Chondrocyte (in vitro differentiated cells): ENCODE results near the gene SULF2. TPM values are rescaled to one million over a fixed set of nuclear protein-coding genes. Genes with fewer than 3 reads are reported as not detected.

Source experiments
- DNase-seq: peaks from one replicate; pipeline ENCODE4 v3.0.0; 2021; ENCODE audit warnings: mixed read lengths, low spot score
- H3K27ac Mint-ChIP-seq: one replicate; pipeline ENCODE4 v1.8.0; 2021; ENCODE audit warnings: mild to moderate bottlenecking, moderate library complexity, mixed read lengths; ENCODE audit not compliant: unreplicated experiment
- H3K27me3 Mint-ChIP-seq: 2 replicates; pipeline ENCODE4 v1.8.0; 2021; ENCODE audit warnings: low read depth, mixed read lengths
- H3K36me3 Mint-ChIP-seq: 2 replicates; pipeline ENCODE4 v1.8.0; 2021; ENCODE audit warnings: low read depth, mixed read lengths
- H3K4me1 Mint-ChIP-seq: 2 replicates; pipeline ENCODE4 v1.8.0; 2021; ENCODE audit warnings: low read depth, mild to moderate bottlenecking, mixed read lengths
- H3K4me3 Mint-ChIP-seq: one replicate; pipeline ENCODE4 v1.8.0; 2021; ENCODE audit warnings: mild to moderate bottlenecking, moderate library complexity, mixed read lengths; ENCODE audit not compliant: unreplicated experiment
- H3K9me3 Mint-ChIP-seq: 2 replicates; pipeline ENCODE4 v1.8.0; 2021; ENCODE audit warnings: low read depth, mixed read lengths
- total RNA-seq: library from RNA; stranded (reverse); gene quantifications from 3 replicates; pipeline ENCODE4 v1.2.1, GENCODE V29; 2021
- TF ChIP-seq, protein P1 (sequence below): fragments of 200-600 bp; sonication (generic); IDR thresholded peaks from 2 replicates; pipeline ENCODE4 v1.5.0; 2021; ENCODE audit warnings: antibody characterized with exemption, mild to moderate bottlenecking, moderate library complexity

The SULF2 gene
- total RNA-seq, 1 donor from 2014 or later: 82.4 TPM

DNA sequence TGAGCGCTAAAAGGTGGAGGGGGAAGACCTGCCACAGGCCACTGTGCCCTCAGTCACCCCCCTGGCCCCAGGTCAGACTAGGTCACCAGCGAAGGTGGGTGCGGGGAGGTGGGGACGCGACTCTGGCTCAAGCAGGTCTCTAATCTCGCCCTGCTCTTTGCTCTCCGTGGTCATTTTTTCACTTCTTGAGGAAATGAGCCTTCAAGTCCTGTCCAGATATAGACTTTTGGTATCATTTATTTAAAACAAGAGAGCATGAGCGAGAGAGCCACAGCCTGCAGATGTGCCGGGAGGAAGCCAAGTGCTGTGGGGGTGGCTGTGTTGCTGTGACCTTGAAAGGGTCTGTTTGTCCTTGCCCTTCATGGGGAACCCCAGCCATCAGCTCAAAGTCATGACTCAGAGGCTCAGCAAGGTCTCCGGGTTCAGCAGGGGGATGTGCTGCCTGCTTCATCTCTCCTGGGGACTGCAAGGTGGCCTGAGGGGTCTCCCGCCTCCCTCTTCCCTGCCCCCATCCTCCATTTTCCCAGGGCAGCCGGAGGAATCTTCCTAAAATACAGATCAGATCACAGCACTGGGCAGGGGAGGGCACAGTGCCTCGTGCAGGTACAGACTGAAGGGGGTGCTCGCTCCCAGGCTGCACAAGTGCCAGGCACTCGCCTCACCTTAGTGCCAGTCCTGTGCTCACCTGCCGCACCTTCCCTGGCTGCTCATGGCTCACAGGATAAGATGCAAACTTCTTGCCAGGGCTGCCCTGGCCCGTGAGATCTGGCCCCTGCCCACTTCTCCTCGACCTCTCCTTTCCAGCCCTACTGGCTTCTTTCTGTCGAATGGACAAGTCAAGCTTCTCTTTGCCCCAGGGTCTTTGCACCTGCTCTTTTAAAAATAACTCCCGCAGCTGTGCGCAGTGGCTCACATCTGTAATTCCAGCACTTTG is 26.5 kb downstream of the SULF2 start:
- Mint-ChIP-seq H3K36me3 (peaks cover 5% of the 10 kb centered on the region), H3K4me3 (no peak overlapping the region), H3K27ac (no peak overlapping the region), H3K4me1 (peaks cover 3% of the 10 kb centered on the region), H3K27me3 (peaks cover 6% of the 10 kb centered on the region), H3K9me3 (no peaks in the 10 kb centered on the region)
- no peak for DNase-seq
- TF ChIP-seq, protein P1, sequence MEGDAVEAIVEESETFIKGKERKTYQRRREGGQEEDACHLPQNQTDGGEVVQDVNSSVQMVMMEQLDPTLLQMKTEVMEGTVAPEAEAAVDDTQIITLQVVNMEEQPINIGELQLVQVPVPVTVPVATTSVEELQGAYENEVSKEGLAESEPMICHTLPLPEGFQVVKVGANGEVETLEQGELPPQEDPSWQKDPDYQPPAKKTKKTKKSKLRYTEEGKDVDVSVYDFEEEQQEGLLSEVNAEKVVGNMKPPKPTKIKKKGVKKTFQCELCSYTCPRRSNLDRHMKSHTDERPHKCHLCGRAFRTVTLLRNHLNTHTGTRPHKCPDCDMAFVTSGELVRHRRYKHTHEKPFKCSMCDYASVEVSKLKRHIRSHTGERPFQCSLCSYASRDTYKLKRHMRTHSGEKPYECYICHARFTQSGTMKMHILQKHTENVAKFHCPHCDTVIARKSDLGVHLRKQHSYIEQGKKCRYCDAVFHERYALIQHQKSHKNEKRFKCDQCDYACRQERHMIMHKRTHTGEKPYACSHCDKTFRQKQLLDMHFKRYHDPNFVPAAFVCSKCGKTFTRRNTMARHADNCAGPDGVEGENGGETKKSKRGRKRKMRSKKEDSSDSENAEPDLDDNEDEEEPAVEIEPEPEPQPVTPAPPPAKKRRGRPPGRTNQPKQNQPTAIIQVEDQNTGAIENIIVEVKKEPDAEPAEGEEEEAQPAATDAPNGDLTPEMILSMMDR: no peak

DNA sequence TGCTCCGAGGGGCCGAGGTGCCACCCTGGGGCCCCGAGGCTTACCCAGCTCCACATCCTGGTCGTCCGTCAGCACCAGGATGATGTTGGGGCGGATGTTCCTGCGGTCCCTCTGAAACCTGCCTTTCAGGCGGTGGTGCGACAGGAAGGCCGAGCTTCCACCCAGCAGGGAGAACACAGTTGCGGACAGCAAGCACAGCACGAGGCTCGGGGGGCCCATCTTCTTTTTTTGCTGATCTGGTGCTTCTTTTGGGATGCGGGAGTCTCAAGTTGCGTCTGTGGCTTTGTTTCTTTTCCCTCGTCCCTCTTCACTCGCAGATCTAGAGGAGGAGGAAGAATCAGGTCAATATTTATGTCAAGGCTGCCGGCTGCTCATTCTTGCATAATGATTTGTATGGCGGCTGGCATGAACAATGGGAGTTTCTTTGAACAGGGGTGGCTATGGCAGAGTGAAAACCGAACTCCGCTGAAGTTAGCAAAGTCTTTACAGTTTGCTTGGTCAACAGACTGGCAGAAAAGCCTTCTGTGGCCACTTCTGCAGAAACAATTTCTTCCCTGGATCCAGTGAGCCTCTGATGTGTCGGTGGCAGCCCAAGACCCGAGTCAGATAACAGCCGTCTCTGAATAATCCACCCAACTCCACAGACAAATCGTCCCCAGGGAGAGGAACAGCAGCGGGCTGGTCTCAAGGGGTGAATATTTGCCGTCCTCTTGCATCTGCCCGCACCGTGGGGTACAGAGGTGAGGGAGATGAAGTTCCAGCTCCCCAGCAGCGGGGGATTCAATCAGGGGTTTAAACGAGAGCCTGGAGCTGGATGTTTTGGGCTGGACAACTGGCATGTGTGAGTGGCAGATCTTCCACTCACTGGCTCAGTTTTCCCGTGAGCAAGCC is 27.9 kb downstream of the SULF2 start:
- H3K27me3 Mint-ChIP-seq: peaks cover 2% of the 10 kb centered on the region
- H3K36me3 Mint-ChIP-seq: peaks cover 3% of the 10 kb centered on the region
- H3K27ac Mint-ChIP-seq: no peak overlapping the region
- H3K4me3 Mint-ChIP-seq: no peak overlapping the region
- no peaks in the 10 kb centered on the region for H3K9me3 Mint-ChIP-seq
- no peaks in the 10 kb centered on the region for H3K4me1 Mint-ChIP-seq
- TF ChIP-seq, protein P1: no peak
- DNase-seq: no peak

DNA sequence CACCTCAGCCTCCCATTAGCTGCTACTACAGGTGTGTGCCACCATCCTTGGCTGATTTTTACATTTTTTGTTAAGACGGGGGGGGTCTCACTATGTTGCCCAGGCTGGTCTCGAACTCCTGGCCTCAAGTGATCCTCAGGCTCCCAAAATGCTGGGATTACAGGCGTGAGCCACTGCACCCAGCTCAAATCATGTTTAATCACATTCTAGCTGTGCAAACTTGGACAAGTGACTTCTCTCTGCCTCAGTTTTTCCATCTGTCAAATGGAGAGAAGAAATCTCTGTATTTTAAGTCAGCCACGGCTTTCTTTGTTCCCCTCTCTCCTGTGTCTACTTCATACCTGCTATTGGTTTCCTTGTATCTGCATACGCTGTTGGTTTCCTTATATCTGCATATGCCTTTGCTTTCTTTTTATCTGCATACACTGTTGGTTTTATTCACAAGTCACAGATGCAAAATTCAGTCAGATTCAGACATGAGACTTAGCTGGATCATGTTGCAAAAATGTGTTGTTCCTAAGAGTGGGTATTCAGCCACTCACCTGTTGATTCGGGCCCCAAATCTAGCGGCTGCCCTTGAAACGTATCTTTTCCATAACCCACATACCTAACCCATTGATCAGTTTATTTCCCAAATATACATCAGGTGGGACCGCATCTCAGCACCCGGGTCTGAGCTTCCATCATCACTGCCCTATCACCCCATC is 30.2 kb downstream of the SULF2 start:
- no peaks in the 10 kb centered on the region for H3K27me3 Mint-ChIP-seq
- TF ChIP-seq, protein P1: no peak
- peaks cover 10% of the 10 kb centered on the region for H3K4me1 Mint-ChIP-seq
- H3K27ac Mint-ChIP-seq: no peak overlapping the region
- H3K36me3 Mint-ChIP-seq: peaks cover 4% of the 10 kb centered on the region
- H3K4me3 Mint-ChIP-seq: no peak overlapping the region
- H3K9me3 Mint-ChIP-seq: no peaks in the 10 kb centered on the region
- DNase-seq: no peak

DNA sequence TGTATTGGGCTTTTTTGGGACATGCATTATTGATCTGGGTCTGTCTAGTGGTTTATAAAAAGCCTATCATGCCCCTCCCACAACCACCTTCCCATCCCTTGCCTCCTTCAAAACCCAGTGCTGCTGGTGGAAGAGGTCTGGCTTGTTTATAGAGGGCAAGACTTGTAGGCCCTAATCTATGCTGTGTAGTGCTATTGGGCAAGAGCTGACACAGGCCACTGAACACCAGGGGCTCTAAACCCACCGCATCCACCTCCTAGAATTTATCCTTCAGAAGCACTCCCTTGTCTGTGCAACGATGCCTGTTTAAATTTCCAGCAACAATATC is 30.9 kb downstream of the SULF2 start:
- no peak overlapping the region for H3K27ac Mint-ChIP-seq
- no peaks in the 10 kb centered on the region for H3K27me3 Mint-ChIP-seq
- no peak overlapping the region for H3K4me3 Mint-ChIP-seq

More for the DNA sequence above, 30.9 kb downstream of the SULF2 start:
- TF ChIP-seq, protein P1: no peak
- H3K4me1 Mint-ChIP-seq: peaks cover 18% of the 10 kb centered on the region
- no peak for DNase-seq
- H3K9me3 Mint-ChIP-seq: no peaks in the 10 kb centered on the region
- H3K36me3 Mint-ChIP-seq: peaks cover 4% of the 10 kb centered on the region
